ENCODE results near the gene KIF19.

DNA sequence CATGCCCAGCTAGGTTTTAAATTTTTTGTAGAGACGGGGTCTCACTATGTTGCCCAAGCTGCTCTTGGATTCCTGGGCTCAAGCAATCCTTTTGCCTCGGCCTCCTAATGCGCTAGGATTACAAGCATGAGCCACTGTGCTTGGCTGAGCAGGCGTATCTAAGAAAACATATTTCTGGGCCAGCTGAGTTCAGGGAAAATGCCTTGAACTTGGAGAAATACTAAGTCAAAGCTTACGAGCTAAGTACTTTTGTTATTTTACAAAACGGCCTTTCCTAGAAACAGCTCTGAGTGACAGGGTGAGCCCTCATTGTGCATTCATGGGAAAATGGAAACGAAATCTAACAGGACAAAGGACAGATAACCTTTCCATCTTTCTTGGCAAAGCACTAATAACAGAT, 27.2 kb upstream of the KIF19 start:
- TF ChIP-seq EP300 (IDR thresholded peaks at IDR 0.05; ENCODE audit: borderline replicate concordance in 1 of 2, control insufficient read depth in 1 of 2, low read depth in 2 of 2, low read length in 2 of 2), result no peak
- no peak for TF ChIP-seq SIX5 (IDR thresholded peaks at IDR 0.05; ENCODE audit: low read depth, low read length, severe bottlenecking)
- no peak for TF ChIP-seq ZNF217 (IDR thresholded peaks at IDR 0.05)
- no peak for TF ChIP-seq CHD1 (IDR thresholded peaks at IDR 0.05; ENCODE audit: low read depth, low read length)
- TF ChIP-seq, protein P1, sequence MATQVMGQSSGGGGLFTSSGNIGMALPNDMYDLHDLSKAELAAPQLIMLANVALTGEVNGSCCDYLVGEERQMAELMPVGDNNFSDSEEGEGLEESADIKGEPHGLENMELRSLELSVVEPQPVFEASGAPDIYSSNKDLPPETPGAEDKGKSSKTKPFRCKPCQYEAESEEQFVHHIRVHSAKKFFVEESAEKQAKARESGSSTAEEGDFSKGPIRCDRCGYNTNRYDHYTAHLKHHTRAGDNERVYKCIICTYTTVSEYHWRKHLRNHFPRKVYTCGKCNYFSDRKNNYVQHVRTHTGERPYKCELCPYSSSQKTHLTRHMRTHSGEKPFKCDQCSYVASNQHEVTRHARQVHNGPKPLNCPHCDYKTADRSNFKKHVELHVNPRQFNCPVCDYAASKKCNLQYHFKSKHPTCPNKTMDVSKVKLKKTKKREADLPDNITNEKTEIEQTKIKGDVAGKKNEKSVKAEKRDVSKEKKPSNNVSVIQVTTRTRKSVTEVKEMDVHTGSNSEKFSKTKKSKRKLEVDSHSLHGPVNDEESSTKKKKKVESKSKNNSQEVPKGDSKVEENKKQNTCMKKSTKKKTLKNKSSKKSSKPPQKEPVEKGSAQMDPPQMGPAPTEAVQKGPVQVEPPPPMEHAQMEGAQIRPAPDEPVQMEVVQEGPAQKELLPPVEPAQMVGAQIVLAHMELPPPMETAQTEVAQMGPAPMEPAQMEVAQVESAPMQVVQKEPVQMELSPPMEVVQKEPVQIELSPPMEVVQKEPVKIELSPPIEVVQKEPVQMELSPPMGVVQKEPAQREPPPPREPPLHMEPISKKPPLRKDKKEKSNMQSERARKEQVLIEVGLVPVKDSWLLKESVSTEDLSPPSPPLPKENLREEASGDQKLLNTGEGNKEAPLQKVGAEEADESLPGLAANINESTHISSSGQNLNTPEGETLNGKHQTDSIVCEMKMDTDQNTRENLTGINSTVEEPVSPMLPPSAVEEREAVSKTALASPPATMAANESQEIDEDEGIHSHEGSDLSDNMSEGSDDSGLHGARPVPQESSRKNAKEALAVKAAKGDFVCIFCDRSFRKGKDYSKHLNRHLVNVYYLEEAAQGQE (IDR thresholded peaks at IDR 0.05; ENCODE audit: low read depth, low read length), result no peak
- TF ChIP-seq POLR2A (IDR thresholded peaks at IDR 0.05; ENCODE audit: low read depth, low read length), result no peak
- TF ChIP-seq, protein P2, sequence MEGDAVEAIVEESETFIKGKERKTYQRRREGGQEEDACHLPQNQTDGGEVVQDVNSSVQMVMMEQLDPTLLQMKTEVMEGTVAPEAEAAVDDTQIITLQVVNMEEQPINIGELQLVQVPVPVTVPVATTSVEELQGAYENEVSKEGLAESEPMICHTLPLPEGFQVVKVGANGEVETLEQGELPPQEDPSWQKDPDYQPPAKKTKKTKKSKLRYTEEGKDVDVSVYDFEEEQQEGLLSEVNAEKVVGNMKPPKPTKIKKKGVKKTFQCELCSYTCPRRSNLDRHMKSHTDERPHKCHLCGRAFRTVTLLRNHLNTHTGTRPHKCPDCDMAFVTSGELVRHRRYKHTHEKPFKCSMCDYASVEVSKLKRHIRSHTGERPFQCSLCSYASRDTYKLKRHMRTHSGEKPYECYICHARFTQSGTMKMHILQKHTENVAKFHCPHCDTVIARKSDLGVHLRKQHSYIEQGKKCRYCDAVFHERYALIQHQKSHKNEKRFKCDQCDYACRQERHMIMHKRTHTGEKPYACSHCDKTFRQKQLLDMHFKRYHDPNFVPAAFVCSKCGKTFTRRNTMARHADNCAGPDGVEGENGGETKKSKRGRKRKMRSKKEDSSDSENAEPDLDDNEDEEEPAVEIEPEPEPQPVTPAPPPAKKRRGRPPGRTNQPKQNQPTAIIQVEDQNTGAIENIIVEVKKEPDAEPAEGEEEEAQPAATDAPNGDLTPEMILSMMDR (IDR thresholded peaks at IDR 0.05 in 2 of 3, conservative IDR thresholded peaks at IDR 0.05 in 1 of 3; ENCODE audit: control insufficient read depth in 2 of 3, extremely low read depth in 1 of 3, insufficient read depth in 1 of 3, low read depth in 3 of 3, low read length in 3 of 3), result no peak
- TF ChIP-seq JUNB (IDR thresholded peaks at IDR 0.05), result no peak
- no peak for TF ChIP-seq BRCA1 (IDR thresholded peaks at IDR 0.05; ENCODE audit: low read depth, low read length)
